Measurements from ENCODE around the gene RNF208.

- TF ChIP-seq, protein P1, sequence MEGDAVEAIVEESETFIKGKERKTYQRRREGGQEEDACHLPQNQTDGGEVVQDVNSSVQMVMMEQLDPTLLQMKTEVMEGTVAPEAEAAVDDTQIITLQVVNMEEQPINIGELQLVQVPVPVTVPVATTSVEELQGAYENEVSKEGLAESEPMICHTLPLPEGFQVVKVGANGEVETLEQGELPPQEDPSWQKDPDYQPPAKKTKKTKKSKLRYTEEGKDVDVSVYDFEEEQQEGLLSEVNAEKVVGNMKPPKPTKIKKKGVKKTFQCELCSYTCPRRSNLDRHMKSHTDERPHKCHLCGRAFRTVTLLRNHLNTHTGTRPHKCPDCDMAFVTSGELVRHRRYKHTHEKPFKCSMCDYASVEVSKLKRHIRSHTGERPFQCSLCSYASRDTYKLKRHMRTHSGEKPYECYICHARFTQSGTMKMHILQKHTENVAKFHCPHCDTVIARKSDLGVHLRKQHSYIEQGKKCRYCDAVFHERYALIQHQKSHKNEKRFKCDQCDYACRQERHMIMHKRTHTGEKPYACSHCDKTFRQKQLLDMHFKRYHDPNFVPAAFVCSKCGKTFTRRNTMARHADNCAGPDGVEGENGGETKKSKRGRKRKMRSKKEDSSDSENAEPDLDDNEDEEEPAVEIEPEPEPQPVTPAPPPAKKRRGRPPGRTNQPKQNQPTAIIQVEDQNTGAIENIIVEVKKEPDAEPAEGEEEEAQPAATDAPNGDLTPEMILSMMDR (IDR thresholded peaks at IDR 0.05; ENCODE audit: poor library complexity, severe bottlenecking): no peak
- TF ChIP-seq POLR2AphosphoS5 (IDR thresholded peaks at IDR 0.05) (no peak), MXI1 (conservative IDR thresholded peaks at IDR 0.05; ENCODE audit: poor library complexity, severe bottlenecking) (no peak)
Observed at GRCh38 chr9:137234758-137235423, 12.9 kb upstream of the RNF208 start.
